ENCODE results near the gene LYAR.

DNA sequence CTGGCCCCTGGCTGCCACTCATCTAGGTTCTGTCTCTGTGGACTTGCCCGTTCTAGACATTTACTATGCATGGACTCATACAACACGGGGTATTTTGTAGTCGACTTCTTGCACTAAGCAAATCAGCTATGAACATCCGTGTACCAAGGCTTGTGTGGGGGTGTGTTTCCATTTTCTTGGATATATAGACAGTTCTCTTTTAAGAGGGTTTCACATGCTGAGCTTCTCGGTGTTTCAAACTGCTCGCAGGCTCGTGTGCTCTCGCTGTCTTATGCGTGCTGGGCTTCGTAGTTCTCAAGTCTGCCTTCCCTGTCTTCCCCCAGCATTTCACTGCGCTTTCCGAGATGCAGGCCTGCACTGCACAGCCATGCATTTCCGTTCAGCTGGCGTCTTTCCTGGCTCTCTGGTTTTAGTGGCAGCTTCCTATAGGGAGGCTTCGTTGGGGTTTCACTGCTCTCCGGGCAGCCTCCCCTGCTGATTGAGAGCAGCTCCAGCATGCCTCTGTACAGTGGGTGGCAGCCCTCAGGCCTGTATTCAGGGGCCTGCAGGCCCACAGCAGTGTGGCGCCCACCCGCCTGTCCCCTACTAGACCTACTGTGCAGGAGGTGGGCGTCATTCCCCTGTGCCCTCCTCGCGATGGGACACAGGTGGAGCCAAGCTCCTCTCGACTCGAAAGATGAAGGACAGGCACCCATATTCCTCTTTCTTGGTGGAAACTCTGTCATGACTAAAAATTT lies 27.7 kb upstream of the LYAR start:
- TF ChIP-seq, protein P1, sequence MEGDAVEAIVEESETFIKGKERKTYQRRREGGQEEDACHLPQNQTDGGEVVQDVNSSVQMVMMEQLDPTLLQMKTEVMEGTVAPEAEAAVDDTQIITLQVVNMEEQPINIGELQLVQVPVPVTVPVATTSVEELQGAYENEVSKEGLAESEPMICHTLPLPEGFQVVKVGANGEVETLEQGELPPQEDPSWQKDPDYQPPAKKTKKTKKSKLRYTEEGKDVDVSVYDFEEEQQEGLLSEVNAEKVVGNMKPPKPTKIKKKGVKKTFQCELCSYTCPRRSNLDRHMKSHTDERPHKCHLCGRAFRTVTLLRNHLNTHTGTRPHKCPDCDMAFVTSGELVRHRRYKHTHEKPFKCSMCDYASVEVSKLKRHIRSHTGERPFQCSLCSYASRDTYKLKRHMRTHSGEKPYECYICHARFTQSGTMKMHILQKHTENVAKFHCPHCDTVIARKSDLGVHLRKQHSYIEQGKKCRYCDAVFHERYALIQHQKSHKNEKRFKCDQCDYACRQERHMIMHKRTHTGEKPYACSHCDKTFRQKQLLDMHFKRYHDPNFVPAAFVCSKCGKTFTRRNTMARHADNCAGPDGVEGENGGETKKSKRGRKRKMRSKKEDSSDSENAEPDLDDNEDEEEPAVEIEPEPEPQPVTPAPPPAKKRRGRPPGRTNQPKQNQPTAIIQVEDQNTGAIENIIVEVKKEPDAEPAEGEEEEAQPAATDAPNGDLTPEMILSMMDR (IDR thresholded peaks at IDR 0.05) = no peak
- no peak for TF ChIP-seq POLR2A (IDR thresholded peaks at IDR 0.05)

All from right lobe of liver (tissue), 4 donors.